ENCODE data around the gene GPC5.

GRCh38 chr13:92173254-92173653, 774.8 kb downstream of the GPC5 start:
- no peak for TF ChIP-seq POLR2A (IDR thresholded peaks at IDR 0.05)
- no peak for TF ChIP-seq CTCF (IDR thresholded peaks at IDR 0.05)
- no peak for TF ChIP-seq EP300 (IDR thresholded peaks at IDR 0.05)

Data from ovary (tissue), 3 donors.